H9 (cell line): ENCODE results near the gene PSMA4. TPM values are rescaled to one million over a fixed set of nuclear protein-coding genes. Genes with fewer than 3 reads are reported as not detected.

Source experiments
- DNase-seq: peaks from one replicate; pipeline ENCODE4 v3.0.0-alpha.2; 2017
- H2AFZ ChIP-seq: one replicate; pipeline ENCODE4 v1.6.1; 2013; ENCODE audit warnings: mild to moderate bottlenecking, low read length, control low read depth, moderate library complexity
- H2AK5ac ChIP-seq: 2 replicates; pipeline ENCODE4 v1.6.1; 2013; ENCODE audit warnings: low read length, control low read depth, mixed read lengths; ENCODE audit not compliant: insufficient read length
- H2BK120ac ChIP-seq: one replicate; pipeline ENCODE4 v1.6.1; 2013; ENCODE audit warnings: low read depth, mild to moderate bottlenecking, low read length, control low read depth, inconsistent platforms; ENCODE audit not compliant: poor library complexity, severe bottlenecking
- H2BK12ac ChIP-seq: 2 replicates; pipeline ENCODE4 v1.6.1; 2013; ENCODE audit warnings: low read length, control low read depth, mixed read lengths, low read depth; ENCODE audit not compliant: insufficient read length
- H2BK15ac ChIP-seq: 2 replicates; pipeline ENCODE4 v1.6.1; 2013; ENCODE audit warnings: low read depth, low read length, control low read depth
- H2BK20ac ChIP-seq: one replicate; pipeline ENCODE4 v1.6.1; 2013; ENCODE audit warnings: low read depth, mild to moderate bottlenecking, low read length, control low read depth, inconsistent platforms; ENCODE audit not compliant: poor library complexity, severe bottlenecking
- H2BK5ac ChIP-seq: 2 replicates; pipeline ENCODE4 v1.6.1; 2013; ENCODE audit warnings: low read length, control low read depth, mixed read lengths; ENCODE audit not compliant: insufficient read length
- H3K14ac ChIP-seq: 2 replicates; pipeline ENCODE4 v1.6.1; 2013; ENCODE audit warnings: low read length, control low read depth; ENCODE audit not compliant: insufficient read depth
- H3K18ac ChIP-seq: 2 replicates; pipeline ENCODE4 v1.6.1; 2013; ENCODE audit warnings: low read depth, mild to moderate bottlenecking, mixed read lengths, low read length, control low read depth; ENCODE audit not compliant: insufficient read length
- H3K23ac ChIP-seq: 2 replicates; pipeline ENCODE4 v1.6.1; 2013; ENCODE audit warnings: low read length, control low read depth, mixed read lengths, low read depth; ENCODE audit not compliant: insufficient read length
- H3K23me2 ChIP-seq: 2 replicates; pipeline ENCODE4 v1.6.1; 2013; ENCODE audit warnings: low read depth, mild to moderate bottlenecking, mixed read lengths, low read length, control low read depth; ENCODE audit not compliant: insufficient read length, poor library complexity, severe bottlenecking
- H3K27ac ChIP-seq: 2 replicates; pipeline ENCODE4 v1.5.1; 2013; ENCODE audit warnings: low read length, control low read depth, mixed read lengths, low read depth; ENCODE audit not compliant: insufficient read length
- H3K27me3 ChIP-seq: 2 replicates; pipeline ENCODE4 v1.6.1; 2013; ENCODE audit warnings: low read length, control low read depth, inconsistent platforms; ENCODE audit not compliant: insufficient read depth
- H3K4ac ChIP-seq: 2 replicates; pipeline ENCODE4 v1.6.1; 2013; ENCODE audit warnings: low read depth, mild to moderate bottlenecking, control low read depth, inconsistent platforms, low read length, moderate library complexity
- H3K4me1 ChIP-seq: 2 replicates; pipeline ENCODE4 v1.6.1; 2013; ENCODE audit warnings: low read length, control low read depth, inconsistent platforms; ENCODE audit not compliant: insufficient read depth
- H3K4me2 ChIP-seq: 2 replicates; pipeline ENCODE4 v1.6.1; 2013; ENCODE audit warnings: low read length, control low read depth, mixed read lengths; ENCODE audit not compliant: insufficient read length, insufficient read depth
- H3K56ac ChIP-seq: 2 replicates; pipeline ENCODE4 v1.6.1; 2013; ENCODE audit warnings: low read depth, mild to moderate bottlenecking, mixed read lengths, low read length, control low read depth; ENCODE audit not compliant: insufficient read length
- H3K79me1 ChIP-seq: 2 replicates; pipeline ENCODE4 v1.6.1; 2013; ENCODE audit warnings: low read depth, mild to moderate bottlenecking, moderate library complexity, low read length, control low read depth, inconsistent platforms; ENCODE audit not compliant: insufficient read depth, poor library complexity, severe bottlenecking
- H3K79me2 ChIP-seq: 2 replicates; pipeline ENCODE4 v1.6.1; 2013; ENCODE audit warnings: low read length, control low read depth, inconsistent platforms; ENCODE audit not compliant: insufficient read depth
- H3K9ac ChIP-seq: 2 replicates; pipeline ENCODE4 v1.6.1; 2013; ENCODE audit warnings: low read length, control low read depth, mixed read lengths; ENCODE audit not compliant: insufficient read length; ENCODE audit errors: extremely low read depth
- H3K9me3 ChIP-seq: one replicate; pipeline ENCODE4 v1.6.1; 2013; ENCODE audit warnings: low read depth, low read length, inconsistent platforms; ENCODE audit not compliant: control insufficient read depth
- H3T11ph ChIP-seq: one replicate; pipeline ENCODE4 v1.6.1; 2013; ENCODE audit warnings: mild to moderate bottlenecking, low read length, control low read depth, inconsistent platforms
- H4K20me1 ChIP-seq: one replicate; pipeline ENCODE4 v1.6.1; 2013; ENCODE audit not compliant: control insufficient read depth, insufficient read length, insufficient read depth
- H4K5ac ChIP-seq: 2 replicates; pipeline ENCODE4 v1.6.1; 2013; ENCODE audit warnings: low read depth, mild to moderate bottlenecking, mixed read lengths, low read length, control low read depth; ENCODE audit not compliant: insufficient read length
- H4K8ac ChIP-seq: replicated peaks from 2 replicates; pipeline ENCODE4 v1.6.1; 2013; ENCODE audit warnings: low read length, control low read depth, mixed read lengths, low read depth; ENCODE audit not compliant: insufficient read length
- H4K91ac ChIP-seq: 2 replicates; pipeline ENCODE4 v1.6.1; 2013; ENCODE audit warnings: low read depth, mild to moderate bottlenecking, moderate library complexity, mixed read lengths, low read length, control low read depth; ENCODE audit not compliant: insufficient read length
- H3K27ac Mint-ChIP-seq, 3 experiments: 2 replicates in 2 of 3; 3 replicates in 1 of 3; pipeline ENCODE4 v1.8.0; 2020 to 2021; ENCODE audit warnings: mixed read lengths in 3 of 3, mild to moderate bottlenecking in 1 of 3, moderate library complexity in 1 of 3
- H3K27me3 Mint-ChIP-seq: 2 replicates; pipeline ENCODE4 v1.8.0; 2021; ENCODE audit warnings: low read depth, mild to moderate bottlenecking, moderate library complexity, mixed read lengths
- H3K36me3 Mint-ChIP-seq, 3 experiments: 2 replicates in 2 of 3; 3 replicates in 1 of 3; pipeline ENCODE4 v1.8.0; 2020 to 2021; ENCODE audit warnings: low read depth in 3 of 3, mixed read lengths in 3 of 3; ENCODE audit not compliant: insufficient read depth in 1 of 3
- H3K4me1 Mint-ChIP-seq, 2 experiments: 2 replicates each; pipeline ENCODE4 v1.8.0; 2020; ENCODE audit warnings: mixed read lengths in 2 of 2
- H3K4me3 Mint-ChIP-seq, 2 experiments: 2 replicates in 1 of 2; 3 replicates in 1 of 2; pipeline ENCODE4 v1.8.0; 2020 to 2021; ENCODE audit warnings: mild to moderate bottlenecking in 2 of 2, mixed read lengths in 2 of 2, moderate library complexity in 1 of 2
- H3K9me3 Mint-ChIP-seq, 2 experiments: 2 replicates in 1 of 2; 3 replicates in 1 of 2; pipeline ENCODE4 v1.8.0; 2020; ENCODE audit warnings: mild to moderate bottlenecking in 2 of 2, mixed read lengths in 2 of 2, moderate library complexity in 1 of 2
- WGBS: extraction: QIAGEN DNeasy Blood & Tissue Kit; methylation state at CpG from one replicate; pipeline ENCODE4 v1.1.7; 2013; ENCODE audit warnings: missing lambda C conversion rate, low lambda C conversion rate, mixed read lengths; ENCODE audit not compliant: insufficient read length; ENCODE audit errors: extremely low coverage; 5-methylcytosine and 5-hydroxymethylcytosine counted together
- total RNA-seq: library from RNA; stranded (reverse); gene quantifications from 2 replicates; pipeline ENCODE4 v1.2.1, GENCODE V29; 2021
- TF ChIP-seq, protein P1 (sequence below): fragments of 200-600 bp; sonication (generic); conservative IDR thresholded peaks from 3 replicates; pipeline ENCODE4 v1.8.0; 2021; ENCODE audit warnings: antibody characterized with exemption, mild to moderate bottlenecking

Gene PSMA4
- total RNA-seq, 1 experiment from 2014 or later, result 333 TPM

DNA sequence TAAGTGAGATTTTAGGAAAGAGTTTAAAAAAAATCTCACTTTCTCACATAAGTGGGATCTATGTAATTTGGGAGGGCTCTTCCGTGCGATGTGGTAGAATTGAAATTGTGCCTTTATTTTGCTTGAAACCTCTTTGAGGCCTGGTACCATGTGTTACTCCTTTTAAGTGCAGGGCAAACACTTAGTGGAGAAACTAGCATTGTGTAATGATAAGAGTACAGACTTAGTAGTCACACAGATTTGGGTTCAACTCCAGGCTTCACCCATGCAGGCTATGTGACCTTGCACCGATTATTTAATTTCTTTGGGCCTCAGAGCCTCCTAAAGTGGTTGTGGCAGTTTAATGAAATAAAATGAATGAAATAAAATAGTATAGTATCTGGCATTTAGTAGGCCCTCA is 2.4 kb downstream of the PSMA4 start:
- Histone ChIP-seq H3K27me3 (no peaks in the 10 kb centered on the region), H4K8ac (no peak overlapping the region), H3K23ac (no peak overlapping the region), H3K9ac (no peak overlapping the region), H3K9me3 (no peaks in the 10 kb centered on the region), H3T11ph (no peak overlapping the region), H3K56ac (no peak overlapping the region), H3K27ac (no peak overlapping the region), H2BK20ac (no peak overlapping the region), H3K4ac (no peak overlapping the region), H2BK120ac (no peak overlapping the region), H3K4me1 (no peaks in the 10 kb centered on the region), H2AFZ (no peak overlapping the region), H4K5ac (no peak overlapping the region), H4K91ac (no peak overlapping the region), H2BK15ac (no peak overlapping the region), H4K20me1 (no peaks in the 10 kb centered on the region), H2BK12ac (no peak overlapping the region), H3K4me2 (no peak overlapping the region), H2AK5ac (no peak overlapping the region), H2BK5ac (no peak overlapping the region), H3K23me2 (peaks cover 10% of the 10 kb centered on the region), H3K79me1 (peaks cover 3% of the 10 kb centered on the region), H3K14ac (no peak overlapping the region), H3K79me2 (peaks cover 7% of the 10 kb centered on the region; the same call in 1 of the 2 replicates), H3K18ac (no peak overlapping the region)
- Mint-ChIP-seq H3K27me3 (no peaks in the 10 kb centered on the region), H3K4me1 (peaks cover 5 to 15% of the 10 kb centered on the region in 2 experiments), H3K9me3 (no peaks in the 10 kb centered on the region; a peak in 1 of 5 replicates), H3K4me3 (peak overlapping the region in 1 of 2 experiments; percentile 38; a peak in 1 of 5 replicates), H3K27ac (peak overlapping the region in 1 of 3 experiments; percentile 78; a peak in 2 of 7 replicates), H3K36me3 (peaks cover 25 to 56% (median 54%) of the 10 kb centered on the region in 3 experiments; a peak in 6 of 7 replicates)
- TF ChIP-seq, protein P1, sequence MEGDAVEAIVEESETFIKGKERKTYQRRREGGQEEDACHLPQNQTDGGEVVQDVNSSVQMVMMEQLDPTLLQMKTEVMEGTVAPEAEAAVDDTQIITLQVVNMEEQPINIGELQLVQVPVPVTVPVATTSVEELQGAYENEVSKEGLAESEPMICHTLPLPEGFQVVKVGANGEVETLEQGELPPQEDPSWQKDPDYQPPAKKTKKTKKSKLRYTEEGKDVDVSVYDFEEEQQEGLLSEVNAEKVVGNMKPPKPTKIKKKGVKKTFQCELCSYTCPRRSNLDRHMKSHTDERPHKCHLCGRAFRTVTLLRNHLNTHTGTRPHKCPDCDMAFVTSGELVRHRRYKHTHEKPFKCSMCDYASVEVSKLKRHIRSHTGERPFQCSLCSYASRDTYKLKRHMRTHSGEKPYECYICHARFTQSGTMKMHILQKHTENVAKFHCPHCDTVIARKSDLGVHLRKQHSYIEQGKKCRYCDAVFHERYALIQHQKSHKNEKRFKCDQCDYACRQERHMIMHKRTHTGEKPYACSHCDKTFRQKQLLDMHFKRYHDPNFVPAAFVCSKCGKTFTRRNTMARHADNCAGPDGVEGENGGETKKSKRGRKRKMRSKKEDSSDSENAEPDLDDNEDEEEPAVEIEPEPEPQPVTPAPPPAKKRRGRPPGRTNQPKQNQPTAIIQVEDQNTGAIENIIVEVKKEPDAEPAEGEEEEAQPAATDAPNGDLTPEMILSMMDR, result no peak
- DNase-seq, result no peak
- no CpG with 5 or more reads among the region's 3 CpGs for WGBS
